ENCODE measurements around the gene KSR1.

The KSR1 gene

DNA sequence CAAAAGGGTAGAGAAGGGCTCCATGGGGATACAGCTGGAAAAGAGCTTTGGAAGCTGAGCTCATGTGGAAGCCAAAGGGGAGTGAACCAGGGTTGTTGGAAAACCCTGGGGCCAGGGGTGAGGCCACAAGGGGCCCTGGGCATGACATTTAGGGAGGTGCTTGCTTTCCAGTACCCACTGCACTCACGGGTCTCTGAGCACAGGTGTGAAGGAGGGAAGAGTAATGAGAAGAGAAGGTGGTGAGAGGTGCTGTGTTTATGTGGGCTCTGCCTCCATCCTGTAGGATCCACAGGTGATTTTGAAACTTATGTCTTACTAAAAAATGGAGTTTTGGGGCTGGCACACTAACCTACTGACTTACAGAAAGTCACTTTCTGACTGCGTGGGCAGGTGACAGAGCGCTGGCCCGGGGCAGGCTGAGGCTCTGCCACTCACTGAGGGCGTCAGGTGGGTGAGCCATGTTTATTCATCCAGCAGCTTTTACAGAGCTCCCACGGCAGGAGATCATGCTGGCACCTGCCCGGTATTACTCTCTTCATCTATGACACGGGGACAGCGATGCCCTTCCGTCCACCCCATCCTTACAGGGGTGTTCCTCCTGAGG is 18.9 kb downstream of the KSR1 start:
- DNase-seq = no peak

DNA sequence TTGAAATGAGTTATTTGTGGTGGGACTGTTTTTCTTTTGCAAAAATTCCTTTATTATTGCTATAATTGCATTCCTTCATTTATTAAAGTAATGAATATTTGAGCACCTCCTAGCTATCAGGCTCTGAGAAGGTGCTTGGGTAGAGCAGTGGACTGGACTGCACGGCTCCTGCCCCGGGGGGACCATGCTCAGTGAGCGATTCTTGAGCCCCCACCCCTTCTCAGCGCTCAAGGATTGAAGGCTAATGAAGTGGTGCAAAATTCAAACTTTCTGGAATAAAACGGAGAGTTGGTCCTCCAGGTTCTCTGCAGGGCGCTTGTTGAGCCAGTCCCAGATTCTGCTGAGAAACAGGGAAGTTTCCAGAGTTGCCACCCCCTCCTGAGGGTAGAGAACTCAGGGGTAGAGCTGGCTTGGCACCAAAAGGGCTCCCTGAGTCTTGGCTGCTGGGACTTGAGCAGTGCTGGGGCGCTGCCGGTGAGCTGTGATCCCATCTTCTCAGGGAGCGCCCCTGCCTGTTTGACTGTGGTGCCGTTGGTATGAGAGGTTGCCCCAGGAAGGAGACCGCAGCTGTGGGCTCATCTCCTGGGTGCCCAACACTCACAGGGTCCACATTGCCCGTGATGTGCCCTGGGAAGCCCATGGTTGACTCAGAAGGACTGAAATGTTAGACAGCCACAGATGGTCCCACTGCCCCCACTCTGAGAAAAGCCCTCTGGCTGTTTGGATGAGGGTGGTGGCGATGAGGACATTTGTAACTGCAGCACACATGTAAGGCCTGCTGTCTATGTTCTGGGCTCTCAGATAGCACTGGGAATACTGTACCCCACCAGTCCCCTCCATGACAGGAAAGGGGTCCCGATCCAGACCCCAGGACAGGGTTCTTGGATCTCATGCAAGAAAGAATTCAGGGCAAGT is 20.0 kb downstream of the KSR1 start:
- no peak for DNase-seq

DNA sequence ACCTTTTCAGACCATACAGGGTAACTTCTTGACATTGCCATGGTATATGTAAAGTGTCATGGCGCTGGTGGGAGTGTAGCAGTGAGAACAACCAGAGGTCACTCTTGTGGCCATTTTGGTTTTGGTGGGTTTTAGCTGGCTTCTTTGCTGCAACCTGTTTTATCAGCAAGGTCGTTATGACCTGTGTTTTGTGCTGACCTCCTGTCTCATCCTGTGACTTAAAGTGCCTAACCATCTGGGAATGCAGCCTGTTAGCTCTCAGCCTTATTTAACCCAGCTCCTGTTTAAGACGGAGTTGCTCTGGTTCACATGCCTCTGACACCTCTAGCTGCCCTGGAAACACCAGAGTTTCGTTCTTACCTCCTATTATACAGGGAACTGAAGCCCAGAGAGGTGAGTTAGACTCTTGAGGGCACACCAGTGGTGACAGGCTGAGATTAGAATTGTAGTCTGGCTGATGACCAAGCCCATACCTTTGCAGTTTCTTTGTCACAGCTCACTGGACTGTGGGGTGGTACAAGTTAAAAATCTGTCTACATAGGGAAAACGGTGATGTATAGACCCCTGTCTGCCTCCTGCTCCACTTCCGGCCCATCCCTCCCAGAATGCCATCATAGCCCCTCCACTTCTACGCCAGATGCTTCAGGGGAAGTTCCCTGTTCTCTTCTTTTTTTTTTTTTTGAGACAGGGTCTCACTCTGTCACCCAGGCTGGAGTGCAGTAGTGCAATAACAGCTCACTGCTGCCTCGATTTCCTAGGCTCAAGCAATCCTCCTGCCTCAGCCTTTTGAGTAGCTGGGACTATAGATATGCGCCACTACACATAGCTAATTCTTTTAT is 21.0 kb downstream of the KSR1 start:
- peak; percentile 43 for DNase-seq

DNA sequence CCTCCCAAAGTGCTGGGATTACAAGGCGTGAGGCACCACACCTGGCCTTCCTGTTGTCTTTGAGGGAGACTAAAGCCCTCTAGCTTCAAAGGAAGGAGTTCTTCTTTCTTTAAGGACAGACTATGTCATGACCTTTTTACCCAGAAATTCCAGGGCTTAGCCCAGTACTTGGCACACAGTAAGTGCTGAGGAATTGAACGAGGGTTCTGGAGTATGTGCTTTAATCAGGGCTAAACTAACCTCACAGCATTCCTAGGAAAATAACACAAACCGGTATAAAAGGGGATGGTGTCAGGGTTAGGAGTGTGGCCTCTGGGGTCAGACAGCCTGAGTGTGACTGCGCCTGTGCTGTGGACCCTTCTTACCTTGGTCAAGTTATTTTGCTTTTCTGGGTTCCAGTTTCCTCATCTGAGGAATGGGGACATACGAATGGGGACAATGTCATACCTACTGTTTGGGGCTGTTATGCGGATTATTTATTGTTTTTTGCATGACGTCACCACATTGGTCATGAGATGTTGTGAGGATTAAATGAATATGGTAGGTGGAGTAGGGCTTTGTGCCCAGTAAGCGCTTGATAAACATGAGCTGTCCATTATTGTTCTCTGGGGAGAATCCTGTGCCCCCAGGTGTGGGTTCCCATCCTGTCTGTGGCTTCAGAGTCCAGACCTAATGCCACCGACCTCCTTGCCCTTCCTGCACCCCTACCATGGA is 21.9 kb downstream of the KSR1 start:
- no peak for DNase-seq

DNA sequence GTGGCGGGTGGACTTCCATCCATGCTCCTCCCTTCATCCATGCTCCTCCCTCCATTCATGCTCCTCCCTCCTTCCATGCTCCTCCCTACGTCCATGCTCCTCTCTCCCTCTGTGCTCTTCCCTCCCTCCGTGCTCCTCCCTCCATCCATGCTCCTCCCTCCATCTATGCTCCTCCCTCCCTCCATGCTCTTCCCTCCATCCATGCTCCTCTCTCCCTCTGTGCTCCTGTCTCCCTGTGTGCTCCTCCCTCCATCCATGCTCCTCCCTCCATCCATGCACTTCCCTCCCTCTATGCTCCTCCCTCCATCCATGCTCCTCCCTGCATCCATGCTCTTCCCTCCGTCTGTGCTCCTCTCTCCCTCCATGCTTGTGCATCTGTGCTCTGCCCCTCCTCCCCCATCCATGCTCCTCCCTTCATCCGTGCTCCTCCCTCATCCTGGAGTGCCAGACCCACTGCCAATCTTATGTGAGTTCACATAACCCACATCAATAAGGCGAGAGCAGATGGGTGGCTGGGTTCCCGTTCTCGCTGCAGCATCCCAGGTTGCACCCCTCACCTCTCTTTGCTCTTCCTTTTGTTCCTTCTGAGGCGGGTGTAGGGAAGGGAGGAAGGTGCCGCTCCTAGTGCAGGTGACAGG is 22.8 kb downstream of the KSR1 start:
- no peak for DNase-seq

DNA sequence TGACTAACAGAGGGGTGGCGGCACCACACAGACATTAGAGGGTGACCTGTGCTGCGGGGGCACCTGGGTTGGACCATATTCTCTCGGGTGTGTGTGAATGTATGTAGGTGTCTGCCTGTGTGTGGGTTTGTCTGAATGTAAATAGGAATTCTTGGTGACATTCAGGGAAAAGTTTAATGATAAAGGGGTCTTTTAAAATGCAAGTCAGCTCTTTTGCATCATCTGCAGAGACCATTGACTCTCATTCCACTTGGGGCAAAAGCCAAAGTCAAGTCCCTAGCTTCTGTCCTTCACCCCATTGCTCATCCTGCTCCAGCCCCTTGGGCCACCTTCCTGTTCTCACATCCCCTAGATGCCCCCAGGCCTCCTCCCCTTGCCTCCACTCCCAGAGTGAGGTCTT is 23.6 kb downstream of the KSR1 start:
- DNase-seq = no peak

DNA sequence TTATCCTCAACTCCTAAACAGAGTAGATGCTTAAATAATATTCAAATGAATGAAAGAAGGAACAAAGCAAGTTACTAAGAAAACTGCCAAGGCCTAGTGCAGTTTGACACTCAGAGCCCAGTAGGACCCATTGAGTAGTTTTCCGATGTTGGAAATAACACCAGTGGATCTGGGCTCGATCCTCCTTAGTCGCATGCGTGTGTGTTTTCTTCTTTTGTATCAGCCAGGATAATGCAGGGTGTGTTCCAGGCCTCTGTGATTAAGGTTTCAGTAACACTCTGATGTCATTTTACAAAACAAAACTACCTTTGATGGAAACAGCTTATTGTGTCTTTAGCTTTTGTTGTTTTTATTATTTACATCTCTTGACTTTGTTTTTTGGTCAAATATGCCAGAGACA is 24.5 kb downstream of the KSR1 start:
- no peak for DNase-seq

DNA sequence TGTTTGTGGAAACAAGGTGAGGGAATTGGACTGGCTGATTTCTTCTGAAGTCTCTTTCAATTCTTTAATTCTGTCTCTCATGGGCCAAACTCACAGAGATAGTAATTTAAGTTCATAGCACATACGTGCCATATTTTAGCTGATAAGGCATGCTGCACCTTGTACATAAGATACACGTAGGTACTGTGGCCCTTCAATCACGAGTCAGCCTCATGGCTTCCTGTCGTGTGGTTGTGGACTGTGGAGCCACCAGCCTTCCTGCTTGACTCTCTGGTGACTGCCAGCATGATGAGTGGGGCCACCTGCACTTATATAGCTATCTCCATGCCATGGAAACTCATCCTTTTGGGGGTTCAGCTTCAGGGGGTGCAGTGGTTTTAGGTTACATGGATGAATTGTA is 25.1 kb downstream of the KSR1 start:
- no peak for DNase-seq

DNA sequence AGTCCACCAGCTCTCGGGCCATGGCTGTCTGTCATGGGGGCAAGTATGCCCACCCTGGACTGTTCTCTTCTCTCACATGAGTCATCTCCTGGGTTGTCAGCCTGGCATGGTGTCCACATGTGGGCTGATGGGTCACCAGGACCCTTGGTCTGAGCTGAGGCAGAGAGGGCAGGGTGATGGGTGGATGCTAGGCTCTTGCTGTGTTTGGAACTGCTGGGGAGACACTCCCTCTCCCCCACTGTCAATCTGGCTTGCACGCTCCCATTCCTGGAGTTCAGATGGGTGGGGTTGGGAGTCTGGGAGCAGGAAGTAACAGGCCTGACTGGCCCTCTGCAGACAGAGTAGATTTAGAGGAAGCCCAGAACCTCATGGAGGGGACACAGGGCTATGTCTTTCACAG is 28.9 kb downstream of the KSR1 start:
- DNase-seq = no peak

DNA sequence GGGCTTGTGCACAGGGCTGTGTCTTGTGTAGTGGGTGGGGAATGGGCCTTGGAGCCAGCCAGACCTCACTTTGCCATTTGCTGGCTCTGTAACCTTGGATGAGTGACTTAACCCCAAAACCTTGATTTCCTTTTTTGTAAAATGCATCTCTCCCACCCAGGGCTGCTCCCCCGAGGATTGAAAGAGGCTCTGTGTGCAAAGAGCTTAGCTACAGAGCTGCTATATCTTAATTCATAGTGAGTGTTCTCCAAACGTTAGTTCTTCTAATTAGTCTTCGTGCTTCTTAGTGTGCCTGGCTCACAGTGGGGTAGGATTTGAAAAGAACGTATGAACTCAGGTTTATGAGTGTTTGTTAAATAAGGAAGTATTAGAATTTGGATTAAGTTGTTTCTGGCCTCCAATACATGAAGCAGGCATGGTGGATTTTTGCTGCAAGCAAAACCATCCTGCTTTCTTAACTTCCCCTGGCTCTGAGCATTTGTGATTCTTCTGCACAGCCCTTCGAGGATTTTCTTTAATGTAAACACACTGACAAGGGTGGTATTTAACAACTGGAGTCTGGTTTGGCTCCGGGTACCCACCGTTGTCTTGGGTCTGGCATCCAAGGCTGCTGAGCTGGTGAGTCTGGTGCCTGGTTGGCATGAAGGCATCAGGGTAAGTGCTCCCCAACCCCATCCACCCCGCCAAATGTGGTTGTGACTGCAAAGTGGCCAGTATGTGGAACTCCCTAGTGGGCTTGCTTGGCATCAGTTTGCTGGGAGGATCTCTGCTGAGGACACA is 29.7 kb downstream of the KSR1 start:
- DNase-seq = no peak

DNA sequence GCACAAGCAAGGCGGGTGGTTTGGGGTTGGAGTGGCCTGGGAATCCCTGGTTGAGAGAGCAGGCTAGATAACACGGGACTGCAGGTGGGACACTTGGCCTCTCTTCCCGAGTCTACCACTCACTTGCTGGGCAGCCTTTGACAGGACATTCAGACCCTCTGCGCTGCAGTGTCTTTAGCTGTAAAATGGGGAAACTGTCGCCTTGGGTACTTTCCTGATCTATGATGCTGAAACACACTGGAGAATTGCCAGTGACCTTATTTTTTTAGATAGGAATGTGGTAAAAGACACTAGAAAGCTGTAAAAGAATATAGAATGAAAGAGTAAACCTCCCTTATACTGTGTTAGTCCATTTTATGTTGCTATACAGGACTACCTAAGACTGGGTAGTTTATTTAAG is 30.5 kb downstream of the KSR1 start:
- no peak for DNase-seq

DNA sequence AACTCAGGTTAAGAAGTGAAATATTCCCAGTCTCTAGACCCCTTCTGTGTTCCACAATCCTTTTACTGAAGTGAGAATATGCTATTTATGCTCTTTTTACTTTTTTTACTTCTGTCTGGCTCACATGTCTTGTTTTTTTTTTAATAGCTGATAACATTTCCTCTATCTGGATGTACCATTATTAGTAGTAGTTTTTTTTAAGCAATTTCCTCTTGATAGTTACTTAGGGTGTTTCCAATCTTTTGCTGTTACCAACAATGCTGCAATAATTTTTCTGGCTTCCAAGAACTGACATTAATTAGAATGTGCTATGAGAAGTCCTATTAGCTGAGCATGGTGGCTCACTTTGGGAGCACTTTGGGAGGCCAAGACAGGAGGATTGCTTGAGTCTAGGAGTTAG is 32.0 kb downstream of the KSR1 start:
- no peak for DNase-seq

DNA sequence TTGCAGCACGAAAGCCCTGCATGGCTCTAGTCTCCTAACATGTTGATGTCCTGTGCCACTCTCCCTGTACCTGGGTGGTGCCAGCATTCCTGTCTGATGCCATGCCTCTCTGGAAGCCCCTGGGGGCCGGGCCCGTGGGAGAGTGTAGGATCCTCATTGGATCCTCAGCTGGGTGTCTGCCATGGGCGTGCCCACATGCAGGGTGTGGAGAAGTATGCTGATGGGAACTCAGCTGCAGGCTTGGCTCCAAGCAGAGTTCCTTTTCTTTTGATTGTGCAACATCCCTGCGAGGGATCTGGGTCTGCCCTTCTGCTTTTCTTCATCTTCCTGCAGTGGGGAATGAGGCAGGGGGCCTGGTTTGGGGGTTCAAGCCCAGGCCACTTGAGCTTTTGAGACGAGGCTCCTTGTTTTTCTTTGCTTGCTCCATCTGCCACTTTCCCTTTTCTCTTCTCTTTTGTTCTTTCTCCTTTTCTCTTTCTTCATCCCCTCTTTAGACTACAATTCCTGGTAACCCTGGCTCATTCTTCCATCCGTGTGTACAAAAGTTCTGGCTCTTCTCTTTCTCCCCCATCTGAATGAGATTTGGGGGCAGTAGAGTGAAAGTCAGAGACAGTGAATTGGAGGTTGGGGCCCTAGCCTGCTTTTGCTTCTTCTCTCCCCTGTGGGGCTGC is 32.9 kb downstream of the KSR1 start:
- DNase-seq = peak; percentile 45

DNA sequence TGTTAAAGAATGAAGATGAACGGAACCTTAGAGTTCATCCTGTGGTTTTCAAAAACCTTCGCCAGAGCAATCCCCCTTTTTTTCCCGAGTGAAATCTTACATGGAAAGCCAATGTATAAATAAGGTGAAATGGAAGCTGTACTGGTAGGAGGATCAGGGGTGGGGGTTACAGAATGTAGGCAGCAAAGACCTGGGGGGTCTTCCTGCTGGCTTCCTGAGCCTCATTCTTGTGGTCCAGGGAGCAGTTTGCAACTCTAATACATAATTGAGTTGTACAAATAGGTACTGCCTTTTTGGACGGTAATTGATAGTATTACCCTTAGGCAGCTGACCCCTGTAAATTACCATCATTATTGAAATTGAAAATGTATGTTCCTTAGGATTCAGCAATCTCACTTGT is 34.1 kb downstream of the KSR1 start:
- DNase-seq = no peak

DNA sequence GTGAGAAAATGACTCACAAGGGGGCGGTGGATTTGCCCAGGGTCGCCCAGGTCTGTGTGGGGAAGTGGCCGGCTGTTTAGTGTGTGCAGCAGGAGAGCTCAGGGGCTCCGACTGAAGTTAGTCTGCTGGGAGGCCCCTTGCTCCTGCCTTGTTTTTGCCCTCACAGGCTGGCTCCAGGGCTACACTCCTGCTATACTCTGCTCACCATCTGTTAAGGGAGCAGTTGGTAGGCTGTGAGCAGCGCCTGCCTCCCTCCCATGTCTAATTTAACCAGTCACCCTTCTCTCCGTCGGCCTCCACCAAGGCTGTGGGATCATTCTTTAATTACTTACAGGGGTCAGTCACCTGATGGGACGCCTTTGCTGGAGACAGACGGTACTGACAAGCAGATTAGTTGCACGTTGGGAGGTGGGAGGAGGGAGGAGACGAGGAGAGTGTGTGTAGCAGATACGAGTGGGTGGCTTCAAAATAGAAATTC is 35.5 kb downstream of the KSR1 start:
- peak; percentile 53 for DNase-seq

DNA sequence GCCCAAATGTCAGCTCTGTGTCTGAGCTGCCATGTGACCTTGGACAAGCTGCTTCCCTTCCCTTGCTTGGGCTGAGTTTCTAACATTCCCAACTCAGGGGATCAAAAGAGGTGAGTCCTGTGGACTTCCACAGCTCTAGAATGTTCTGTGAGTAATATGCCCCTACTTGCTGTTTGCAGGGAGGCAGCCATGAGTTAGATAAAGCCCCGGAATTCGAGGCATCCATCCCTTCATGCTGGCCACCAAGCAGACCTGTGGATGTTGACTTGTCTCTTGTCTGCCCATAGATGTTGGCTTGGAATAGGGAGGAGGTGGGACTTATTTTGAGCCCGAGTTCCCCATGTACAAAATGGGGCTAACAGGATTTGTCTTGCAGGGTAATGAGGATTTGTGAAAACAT is 36.2 kb downstream of the KSR1 start:
- no peak for DNase-seq

DNA sequence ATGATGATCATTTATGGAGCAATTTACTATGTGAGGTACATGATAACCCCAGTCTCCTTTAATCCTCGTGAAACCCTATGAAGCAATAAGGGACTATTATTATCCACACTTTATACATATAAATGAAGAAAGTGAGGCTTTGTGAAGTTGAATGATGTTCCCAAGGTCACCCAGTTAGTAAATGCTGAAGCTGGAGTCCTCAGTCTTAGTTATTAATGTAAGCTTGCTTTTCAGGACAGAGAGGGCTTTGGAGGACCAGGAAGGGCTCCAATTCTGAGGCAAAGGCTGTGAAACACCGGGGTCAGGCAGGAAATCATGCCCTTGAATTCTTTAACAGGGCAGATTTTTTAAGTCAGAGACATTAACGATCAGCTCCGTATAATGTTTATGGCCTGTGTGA is 36.8 kb downstream of the KSR1 start:
- no peak for DNase-seq

DNA sequence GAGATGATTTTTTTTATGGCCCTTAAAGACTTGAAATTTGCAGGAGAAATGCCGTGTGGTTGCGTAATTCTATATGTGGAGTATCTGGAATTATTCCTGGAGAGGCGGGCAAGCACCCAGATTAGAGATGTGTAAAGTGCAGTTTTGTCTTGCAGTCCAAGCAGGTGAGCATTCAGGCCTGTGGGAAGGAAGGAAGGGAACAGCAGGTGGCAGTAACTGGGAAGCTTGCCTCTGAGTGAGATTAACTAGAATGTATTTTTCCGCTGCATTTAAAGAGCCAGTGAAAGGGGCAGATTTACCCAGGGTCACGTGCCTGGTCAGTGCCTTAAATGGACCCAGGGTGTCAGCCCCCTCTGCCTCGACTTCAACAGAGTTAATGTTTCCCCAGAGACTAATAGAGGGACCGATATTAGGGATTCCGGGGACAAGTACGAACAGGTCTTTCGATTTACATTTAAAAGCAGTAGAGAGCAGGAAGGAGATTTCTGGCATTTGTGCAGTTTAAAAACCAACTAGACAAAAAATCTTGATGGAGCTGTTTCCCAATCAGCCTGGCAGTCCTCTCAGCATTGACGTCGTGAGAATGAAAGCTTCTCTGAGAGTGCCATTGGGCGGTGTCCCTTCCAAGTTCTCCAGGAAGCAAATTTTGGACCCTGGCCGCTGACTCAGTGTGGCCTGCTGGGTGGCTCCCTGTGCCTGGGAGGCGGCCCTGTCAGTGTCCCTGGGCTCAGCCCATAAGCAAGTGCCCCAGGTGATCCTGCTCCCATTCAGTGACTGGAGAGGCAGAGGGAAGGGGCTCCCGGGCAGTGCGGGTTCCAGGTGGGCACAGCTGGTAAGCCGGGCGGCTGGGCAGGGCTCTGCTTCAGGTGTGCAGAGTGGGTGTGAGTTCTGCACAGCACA is 38.2 kb downstream of the KSR1 start:
- peak; percentile 19 for DNase-seq

DNA sequence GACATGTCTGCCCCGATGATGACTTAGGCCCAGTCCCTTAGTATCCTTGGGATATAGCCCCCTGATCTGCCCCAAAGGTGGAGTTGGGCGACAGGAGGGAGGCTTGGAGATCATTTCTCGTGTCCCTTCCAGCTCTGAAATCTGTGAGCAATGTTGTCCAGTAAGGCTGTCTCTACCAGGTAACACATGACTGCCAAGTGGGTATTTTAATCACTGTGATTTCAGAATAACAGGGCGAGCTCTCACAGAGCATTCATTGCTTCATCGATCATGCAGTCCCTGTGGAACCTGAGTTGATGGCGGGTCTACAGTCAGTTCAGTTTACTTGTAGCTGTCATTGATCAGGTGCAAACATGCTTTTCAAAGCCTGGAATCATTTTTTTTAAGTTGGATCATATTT is 39.2 kb downstream of the KSR1 start:
- no peak for DNase-seq

DNA sequence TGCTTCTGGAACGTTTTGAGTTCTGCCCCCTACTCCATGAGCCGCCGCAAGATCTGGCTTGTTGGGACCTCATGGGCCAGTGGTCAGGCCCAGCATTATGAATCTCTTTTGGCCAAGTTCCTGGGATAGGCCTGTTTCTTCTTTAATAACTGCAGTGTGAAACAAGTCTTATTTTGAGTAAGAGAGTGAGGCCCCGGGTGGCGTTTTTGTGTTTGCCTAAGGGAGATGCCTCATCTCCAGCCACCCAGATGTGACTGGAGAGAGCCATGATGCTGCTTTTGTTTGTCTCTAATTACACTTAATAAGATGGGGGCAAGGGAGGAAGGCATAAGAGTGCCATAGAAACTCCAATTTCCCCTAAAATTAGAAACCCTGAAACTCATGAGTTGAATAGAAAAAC is 39.8 kb downstream of the KSR1 start:
- DNase-seq = no peak
